ENCODE measurements around the gene TROAP. TPM values are rescaled to one million over a fixed set of nuclear protein-coding genes. Genes with fewer than 3 reads are reported as not detected.

TROAP gene
- total and polyA plus RNA-seq, 9 of the 15 experiments (the other 6 are each of a cell fraction or from before 2014, with no cell fraction given): 46.4 to 171 (median 59.8) TPM

- TF ChIP-seq THAP12 (CRISPR knock-in tag; IDR thresholded peaks at IDR 0.05) (no peak), MECOM (CRISPR knock-in tag; IDR thresholded peaks at IDR 0.05) (no peak), ZFP91 (CRISPR knock-in tag; IDR thresholded peaks at IDR 0.05) (no peak), TCF3 (CRISPR knock-in tag; IDR thresholded peaks at IDR 0.05) (peak; percentile 56), ILF3 (IDR thresholded peaks at IDR 0.05; ENCODE audit: borderline replicate concordance) (no peak), ZNF253 (CRISPR knock-in tag; conservative IDR thresholded peaks at IDR 0.05) (no peak), ZNF764 (CRISPR knock-in tag; IDR thresholded peaks at IDR 0.05; ENCODE audit: low read depth) (no peak), FOSL1 (tag; conservative IDR thresholded peaks at IDR 0.05) (peak; percentile 74), SOX6 (IDR thresholded peaks at IDR 0.05) (0 out of 2 replicates have a peak, but pooled peaks have one; percentile 66), ZNF23 (CRISPR knock-in tag; IDR thresholded peaks at IDR 0.05) (no peak), NR2F6 (CRISPR knock-in tag; IDR thresholded peaks at IDR 0.05) (no peak), ETV6 (IDR thresholded peaks at IDR 0.05; ENCODE audit: borderline replicate concordance in 1 of 2, low read depth in 2 of 2, low read length in 1 of 2) (no peak), ETV6 (CRISPR knock-in tag; IDR thresholded peaks at IDR 0.05; ENCODE audit: borderline replicate concordance) (no peak), ZNF511 (CRISPR knock-in tag; IDR thresholded peaks at IDR 0.05) (no peak), KDM5B (IDR thresholded peaks at IDR 0.05; ENCODE audit: insufficient replicate concordance, low read depth, low read length) (no peak), CUX1 (CRISPR knock-in tag; IDR thresholded peaks at IDR 0.05) (no peak), TCF15 (CRISPR knock-in tag; IDR thresholded peaks at IDR 0.05) (no peak), ZNF316 (IDR thresholded peaks at IDR 0.05) (no peak)
Observed at GRCh38 chr12:49365542-49365941, 42.5 kb downstream of the TROAP start (continued).

Data from K562 (cell line).